GM23338 (cell line): Measurements from ENCODE around the gene LZIC. TPM values are rescaled to one million over a fixed set of nuclear protein-coding genes. Genes with fewer than 3 reads are reported as not detected.
A peak's percentile ranks its signal among the peaks of the same experiment; 100 is the strongest.
"Not testable (repeated sequence)": the region's sequence is repeated elsewhere in the genome, so short reads cannot be mapped to it uniquely, and the experiment has no call there.

Experiments used
- ATAC-seq: fragments of 200-7000 bp; cut with Tn5 transposase; 3 replicates; pipeline ENCODE4 v1.9.1; 2020
- DNase-seq: peaks from one replicate; pipeline ENCODE4 v3.0.0-alpha.2; 2015; ENCODE audit warnings: low spot score
- H2AFZ ChIP-seq: fragments of 200-600 bp; sonication (generic); 2 replicates; pipeline ENCODE4 v1.8.0; 2016; ENCODE audit warnings: antibody characterized with exemption, mild to moderate bottlenecking, moderate library complexity
- H3F3A ChIP-seq: fragments of 200-600 bp; sonication (generic); replicated peaks from 2 replicates; pipeline ENCODE4 v1.8.0; 2017; ENCODE audit warnings: antibody characterized with exemption, mixed run types, low read depth
- H3K27ac ChIP-seq: fragments of 200-600 bp; sonication (generic); 2 replicates; pipeline ENCODE4 v1.6.1; 2016; ENCODE audit warnings: low read depth
- H3K27me3 ChIP-seq: fragments of 200-600 bp; sonication (generic); 2 replicates; pipeline ENCODE4 v1.8.0; 2016; ENCODE audit warnings: mild to moderate bottlenecking, mixed run types, moderate library complexity; ENCODE audit not compliant: insufficient read depth
- H3K36me3 ChIP-seq: fragments of 200-600 bp; sonication (generic); 2 replicates; pipeline ENCODE4 v1.8.0; 2016; ENCODE audit warnings: mild to moderate bottlenecking; ENCODE audit not compliant: insufficient read depth
- H3K4me1 ChIP-seq: fragments of 200-600 bp; sonication (generic); 2 replicates; pipeline ENCODE4 v1.8.0; 2016; ENCODE audit warnings: mild to moderate bottlenecking, moderate library complexity; ENCODE audit not compliant: insufficient read depth
- H3K4me2 ChIP-seq: fragments of 200-600 bp; sonication (generic); 2 replicates; pipeline ENCODE4 v1.7.1; 2017; ENCODE audit warnings: mixed run types
- H3K4me3 ChIP-seq: fragments of 200-600 bp; sonication (generic); 2 replicates; pipeline ENCODE4 v1.6.1; 2016; ENCODE audit warnings: mixed run types
- H3K79me2 ChIP-seq: fragments of 200-600 bp; sonication (generic); replicated peaks from 2 replicates; pipeline ENCODE4 v1.8.0; 2017; ENCODE audit warnings: mild to moderate bottlenecking; ENCODE audit not compliant: insufficient read depth
- H3K9me2 ChIP-seq: fragments of 200-600 bp; sonication (generic); 2 replicates; pipeline ENCODE4 v1.8.0; 2017; ENCODE audit not compliant: insufficient read depth
- H4K20me1 ChIP-seq: fragments of 200-600 bp; sonication (generic); replicated peaks from 2 replicates; pipeline ENCODE4 v1.8.0; 2017; ENCODE audit warnings: mild to moderate bottlenecking; ENCODE audit not compliant: insufficient read depth
- H3K27ac Mint-ChIP-seq: 2 replicates; pipeline ENCODE4 v1.8.0; 2020; ENCODE audit warnings: inconsistent platforms, mild to moderate bottlenecking, moderate library complexity, mixed read lengths
- H3K27me3 Mint-ChIP-seq: 3 replicates; pipeline ENCODE4 v1.8.0; 2022; ENCODE audit warnings: low read depth, mild to moderate bottlenecking, moderate library complexity, mixed read lengths, inconsistent platforms; ENCODE audit not compliant: insufficient read depth, poor library complexity
- H3K36me3 Mint-ChIP-seq: 3 replicates; pipeline ENCODE4 v1.8.0; 2021; ENCODE audit warnings: low read depth, mild to moderate bottlenecking, inconsistent platforms, moderate library complexity, mixed read lengths
- H3K4me1 Mint-ChIP-seq: 3 replicates; pipeline ENCODE4 v1.8.0; 2020; ENCODE audit warnings: mild to moderate bottlenecking, inconsistent platforms, mixed read lengths
- H3K4me3 Mint-ChIP-seq: 3 replicates; pipeline ENCODE4 v1.8.0; 2021; ENCODE audit warnings: moderate library complexity, mild to moderate bottlenecking, inconsistent platforms, mixed read lengths
- H3K9me3 Mint-ChIP-seq: 3 replicates; pipeline ENCODE4 v1.8.0; 2020; ENCODE audit warnings: moderate library complexity, mild to moderate bottlenecking, inconsistent platforms, mixed read lengths
- CREB1 ChIP-seq: fragments of 250-450 bp; sonication (Bioruptor Pico); IDR thresholded peaks from 2 replicates; pipeline ENCODE4 v1.5.0; 2020; ENCODE audit warnings: low read depth, mild to moderate bottlenecking, moderate library complexity
- EZH2 ChIP-seq: fragments of 200-600 bp; sonication (generic); IDR thresholded peaks from one replicate; pipeline ENCODE4 v1.8.0; 2017; ENCODE audit warnings: antibody characterized with exemption, mild to moderate bottlenecking, low read depth; ENCODE audit not compliant: unreplicated experiment
- EZH2phosphoT487 ChIP-seq: fragments of 200-600 bp; sonication (generic); IDR thresholded peaks from one replicate; pipeline ENCODE4 v1.8.1; 2018; ENCODE audit warnings: antibody characterized with exemption; ENCODE audit not compliant: unreplicated experiment
- JUNB ChIP-seq: IDR thresholded peaks from one replicate; pipeline ENCODE4 v1.6.1; 2016; ENCODE audit warnings: antibody characterized with exemption; ENCODE audit not compliant: unreplicated experiment
- NANOG ChIP-seq: IDR thresholded peaks from 2 replicates; pipeline ENCODE4 v1.6.1; 2016; ENCODE audit warnings: antibody characterized with exemption, borderline replicate concordance
- STAT1 ChIP-seq: IDR thresholded peaks from one replicate; pipeline ENCODE4 v1.6.1; 2016; ENCODE audit warnings: antibody characterized with exemption; ENCODE audit not compliant: unreplicated experiment
- ZNF331 ChIP-seq: fragments of 250-450 bp; sonication (Bioruptor Pico); IDR thresholded peaks from 2 replicates; pipeline ENCODE4 v1.5.0; 2020; ENCODE audit warnings: low read depth, mild to moderate bottlenecking, moderate library complexity
- polyA plus RNA-seq: library from polyadenylated mRNA; unstranded; fragments of >200 nt; fragmentation: Nextera tagmentation; extraction: Ambion mirVana; gene quantifications from 2 replicates; pipeline ENCODE4 v1.2.1, GENCODE V29; 2016
- total RNA-seq: library from RNA; depleted of rRNA; stranded (reverse); fragments of >200 nt; shearing (Covaris generic); gene quantifications from 2 replicates; pipeline ENCODE4 v1.2.3, GENCODE V29; 2014
- TF ChIP-seq, protein P1 (sequence below): IDR thresholded peaks from 2 replicates; pipeline ENCODE4 v1.6.1; 2016; ENCODE audit warnings: antibody characterized with exemption
- TF ChIP-seq, protein P2 (sequence below): IDR thresholded peaks from one replicate; pipeline ENCODE4 v1.6.1; 2018; ENCODE audit warnings: antibody characterized with exemption; ENCODE audit not compliant: unreplicated experiment

The LZIC gene
- total and polyA plus RNA-seq, 2 experiments from 2014 or later: 19.4 to 23.5 TPM

DNA sequence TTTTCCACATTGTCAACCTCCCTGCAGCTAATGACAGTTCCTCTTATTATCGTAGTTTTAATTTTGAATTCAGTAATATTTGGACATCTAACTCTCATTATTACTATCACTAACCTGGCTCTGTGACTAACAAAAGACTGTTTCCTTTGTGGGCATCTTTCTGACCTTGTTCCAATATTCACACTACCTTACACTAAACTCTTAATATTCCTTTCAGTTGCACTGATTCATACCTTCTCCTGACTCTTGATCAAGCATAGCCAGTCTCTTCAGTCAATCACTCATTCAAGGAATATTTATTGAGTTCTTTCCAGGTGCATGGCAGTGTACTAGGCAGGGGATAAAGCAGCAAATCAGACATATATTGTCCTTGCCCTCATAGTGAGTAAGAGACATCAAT is 25.3 kb downstream of the LZIC start (continued):
- TF ChIP-seq EZH2phosphoT487: no peak
- no peak for TF ChIP-seq CREB1
- TF ChIP-seq STAT1: no peak
- TF ChIP-seq, protein P1, sequence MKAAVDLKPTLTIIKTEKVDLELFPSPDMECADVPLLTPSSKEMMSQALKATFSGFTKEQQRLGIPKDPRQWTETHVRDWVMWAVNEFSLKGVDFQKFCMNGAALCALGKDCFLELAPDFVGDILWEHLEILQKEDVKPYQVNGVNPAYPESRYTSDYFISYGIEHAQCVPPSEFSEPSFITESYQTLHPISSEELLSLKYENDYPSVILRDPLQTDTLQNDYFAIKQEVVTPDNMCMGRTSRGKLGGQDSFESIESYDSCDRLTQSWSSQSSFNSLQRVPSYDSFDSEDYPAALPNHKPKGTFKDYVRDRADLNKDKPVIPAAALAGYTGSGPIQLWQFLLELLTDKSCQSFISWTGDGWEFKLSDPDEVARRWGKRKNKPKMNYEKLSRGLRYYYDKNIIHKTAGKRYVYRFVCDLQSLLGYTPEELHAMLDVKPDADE: no peak
- TF ChIP-seq, protein P2, sequence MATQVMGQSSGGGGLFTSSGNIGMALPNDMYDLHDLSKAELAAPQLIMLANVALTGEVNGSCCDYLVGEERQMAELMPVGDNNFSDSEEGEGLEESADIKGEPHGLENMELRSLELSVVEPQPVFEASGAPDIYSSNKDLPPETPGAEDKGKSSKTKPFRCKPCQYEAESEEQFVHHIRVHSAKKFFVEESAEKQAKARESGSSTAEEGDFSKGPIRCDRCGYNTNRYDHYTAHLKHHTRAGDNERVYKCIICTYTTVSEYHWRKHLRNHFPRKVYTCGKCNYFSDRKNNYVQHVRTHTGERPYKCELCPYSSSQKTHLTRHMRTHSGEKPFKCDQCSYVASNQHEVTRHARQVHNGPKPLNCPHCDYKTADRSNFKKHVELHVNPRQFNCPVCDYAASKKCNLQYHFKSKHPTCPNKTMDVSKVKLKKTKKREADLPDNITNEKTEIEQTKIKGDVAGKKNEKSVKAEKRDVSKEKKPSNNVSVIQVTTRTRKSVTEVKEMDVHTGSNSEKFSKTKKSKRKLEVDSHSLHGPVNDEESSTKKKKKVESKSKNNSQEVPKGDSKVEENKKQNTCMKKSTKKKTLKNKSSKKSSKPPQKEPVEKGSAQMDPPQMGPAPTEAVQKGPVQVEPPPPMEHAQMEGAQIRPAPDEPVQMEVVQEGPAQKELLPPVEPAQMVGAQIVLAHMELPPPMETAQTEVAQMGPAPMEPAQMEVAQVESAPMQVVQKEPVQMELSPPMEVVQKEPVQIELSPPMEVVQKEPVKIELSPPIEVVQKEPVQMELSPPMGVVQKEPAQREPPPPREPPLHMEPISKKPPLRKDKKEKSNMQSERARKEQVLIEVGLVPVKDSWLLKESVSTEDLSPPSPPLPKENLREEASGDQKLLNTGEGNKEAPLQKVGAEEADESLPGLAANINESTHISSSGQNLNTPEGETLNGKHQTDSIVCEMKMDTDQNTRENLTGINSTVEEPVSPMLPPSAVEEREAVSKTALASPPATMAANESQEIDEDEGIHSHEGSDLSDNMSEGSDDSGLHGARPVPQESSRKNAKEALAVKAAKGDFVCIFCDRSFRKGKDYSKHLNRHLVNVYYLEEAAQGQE: no peak

DNA sequence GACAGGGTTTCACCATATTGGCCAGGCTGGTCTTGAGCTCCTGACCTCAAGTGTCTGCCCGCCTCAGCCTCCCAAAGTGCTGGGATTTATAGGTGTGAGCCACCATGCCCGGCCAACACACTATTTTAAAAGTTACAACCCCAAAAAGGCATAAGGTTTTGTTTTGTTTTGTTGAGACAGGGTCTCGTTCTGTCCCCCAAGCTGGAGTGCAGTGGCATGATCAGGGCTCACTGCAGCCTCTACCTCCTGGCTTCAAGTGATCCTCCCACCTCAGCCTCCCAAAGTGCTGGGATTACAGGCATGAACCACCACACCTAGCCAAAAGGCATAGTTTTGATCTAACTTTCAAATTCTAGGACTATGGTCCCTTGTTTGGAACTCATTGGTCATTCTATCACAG is 25.7 kb downstream of the LZIC start:
- peaks cover 17% of the 10 kb centered on the region for H3K4me1 ChIP-seq
- not testable (repeated sequence) for H3K27ac Mint-ChIP-seq, H3K9me3 Mint-ChIP-seq, H3K27me3 ChIP-seq, H3K4me2 ChIP-seq, H3K27ac ChIP-seq, H3K79me2 ChIP-seq, DNase-seq, H3K36me3 ChIP-seq, H3F3A ChIP-seq, H3K4me3 Mint-ChIP-seq, H3K9me2 ChIP-seq, H3K36me3 Mint-ChIP-seq, H2AFZ ChIP-seq, H3K4me1 Mint-ChIP-seq, H3K27me3 Mint-ChIP-seq, H3K4me3 ChIP-seq, H4K20me1 ChIP-seq, ATAC-seq

DNA sequence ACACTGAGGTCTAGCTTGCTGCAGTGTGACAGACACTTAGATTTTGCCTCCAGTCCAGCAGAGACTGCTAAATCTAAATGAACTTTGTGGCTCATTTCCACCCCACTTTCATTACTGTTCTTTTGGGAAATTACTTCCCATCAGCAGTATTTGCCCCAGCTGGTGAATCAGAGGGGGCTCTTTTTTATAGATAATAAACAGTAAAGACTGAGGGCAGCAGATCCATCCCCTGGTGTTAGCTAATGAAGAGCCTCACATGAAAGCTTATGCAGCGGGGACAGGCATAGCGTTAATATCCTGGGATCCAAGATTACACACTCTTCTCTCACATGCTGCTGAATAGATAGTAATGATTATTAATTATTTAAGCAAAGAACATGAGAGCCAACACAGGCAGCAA is 26.7 kb downstream of the LZIC start:
- H3K4me2 ChIP-seq: no peak overlapping the region
- Mint-ChIP-seq H3K4me3 (no peak overlapping the region), H3K4me1 (peaks cover 11% of the 10 kb centered on the region), H3K27ac (no peak overlapping the region), H3K27me3 (peaks cover 10% of the 10 kb centered on the region), H3K36me3 (no peaks in the 10 kb centered on the region; the same call in 2 of the 3 replicates), H3K9me3 (no peaks in the 10 kb centered on the region)
- ATAC-seq: no peak
- peak overlapping the region; percentile 10; the same call in 1 of the 2 replicates for H2AFZ ChIP-seq
- H3K36me3 ChIP-seq: no peaks in the 10 kb centered on the region
- H3K79me2 ChIP-seq: no peaks in the 10 kb centered on the region
- peaks cover 14% of the 10 kb centered on the region for H3K4me1 ChIP-seq
- no peak for DNase-seq
- no peaks in the 10 kb centered on the region for H3K27me3 ChIP-seq
- no peaks in the 10 kb centered on the region; the same call in 1 of the 2 replicates for H3F3A ChIP-seq
- no peak for TF ChIP-seq JUNB
- no peak for TF ChIP-seq EZH2
- no peak for TF ChIP-seq ZNF331 (CRISPR knock-in tag)
- TF ChIP-seq NANOG: no peak
- H4K20me1 ChIP-seq: no peaks in the 10 kb centered on the region
- H3K4me3 ChIP-seq: no peak overlapping the region
- no peak overlapping the region for H3K27ac ChIP-seq
- no peaks in the 10 kb centered on the region; the same call in 1 of the 2 replicates for H3K9me2 ChIP-seq
